Activated CD4-positive, alpha-beta T cell treated with anti-CD3 and anti-CD28 coated beads for 36 hours (primary cell): ENCODE results near the gene ZNF709. TPM values are rescaled to one million over a fixed set of nuclear protein-coding genes. Genes with fewer than 3 reads are reported as not detected.
A peak's percentile ranks its signal among the peaks of the same experiment; 100 is the strongest.

Experiments
- ATAC-seq: fragments of 200-7000 bp; cut with Tn5 transposase; one replicate; pipeline ENCODE4 v1.10.0; 2021; ENCODE audit warnings: mild to moderate bottlenecking, moderate library complexity
- CTCF ChIA-PET: fragments of 350-600 bp; sonication (Branson Sonifier 250); formaldehyde crosslinking; loops from one replicate; lab custom pipeline; 2021; ENCODE audit warnings: antibody characterized with exemption; lab: Charles Lee
- POLR2A ChIA-PET: fragments of 350-600 bp; sonication (Branson Sonifier 250); formaldehyde crosslinking; loops from one replicate; lab custom pipeline; 2021; ENCODE audit warnings: antibody characterized with exemption, inconsistent platforms; lab: Charles Lee
- DNase-seq: peaks from one replicate; pipeline ENCODE4 v3.0.0-alpha.2; 2020
- H3K27ac Mint-ChIP-seq: one replicate; pipeline ENCODE4 v1.8.0; 2021; ENCODE audit warnings: mixed read lengths
- H3K27me3 Mint-ChIP-seq: one replicate; pipeline ENCODE4 v1.8.0; 2021; ENCODE audit warnings: mixed read lengths
- H3K36me3 Mint-ChIP-seq: one replicate; pipeline ENCODE4 v1.8.0; 2021; ENCODE audit warnings: low read depth, mixed read lengths
- H3K4me1 Mint-ChIP-seq: one replicate; pipeline ENCODE4 v1.8.0; 2021; ENCODE audit warnings: mixed read lengths
- H3K4me3 Mint-ChIP-seq: one replicate; pipeline ENCODE4 v1.8.0; 2021; ENCODE audit warnings: mild to moderate bottlenecking, moderate library complexity, mixed read lengths
- H3K9me3 Mint-ChIP-seq: one replicate; pipeline ENCODE4 v1.8.0; 2021; ENCODE audit warnings: low read depth, mixed read lengths
- intact Hi-C, 2 experiments: fragments of 100-400 bp; cut with DNase I in 1 of 2; cut with micrococcal nuclease in 1 of 2; formaldehyde crosslinking; loops; one replicate each; pipeline versions ENCODE4 v1.14.2 to v1.15.1; 2022 to 2024; cut with DNase I, micrococcal nuclease
- total RNA-seq, 2 experiments: library from RNA; stranded (reverse); gene quantifications; one replicate each; pipeline ENCODE4 v1.2.3, GENCODE V29; 2021

The ZNF709 gene
- total RNA-seq, result 1 to 10 TPM; 1.7 to 2.1 TPM

- ChIA-PET POLR2A (interaction anchor here (1.0 kb wide), 1 partner anchor 11 kb away, joined by 6 read pairs; no protein-coding TSS in a partner anchor), CTCF (interaction anchor here (0.6 to 2.1 kb wide), 4 partner anchors 11 to 326 kb away, joined by 3 to 5 read pairs (median 3); no protein-coding TSS in a partner anchor)
- Mint-ChIP-seq H3K36me3 (no peaks in the 10 kb centered on the region), H3K27ac (peak within 1 kb of the TSS; percentile 58), H3K4me3 (peak within 1 kb of the TSS; percentile 87), H3K9me3 (no peaks in the 10 kb centered on the region), H3K4me1 (peaks cover 27% of the 10 kb centered on the region), H3K27me3 (no peaks in the 10 kb centered on the region)
- peak; percentile 92 for DNase-seq
- ATAC-seq, result peak; percentile 98
- intact Hi-C loops, result loop anchor here (1.0 to 2.0 kb wide), 7 partner anchors 11 to 190 kb away; partner anchors contain the start of genes ZNF443 (in 2 of the 2), ZNF44 (in 1 of the 2), ZNF563 (in 1 of the 2) and ZNF564 (in 1 of the 2)
These were observed at the start of gene ZNF709 for GRCh38 chr19:12484371-12485051. TSS of gene ZNF709 (minus strand) at chr19:12484816. CDS start at chr19:12484657, 159 bp downstream.

GRCh38 chr19:12527034-12527836 is 42.6 kb upstream of the ZNF709 start:
- Mint-ChIP-seq H3K27me3 (no peaks in the 10 kb centered on the region), H3K9me3 (peaks cover 63% of the 10 kb centered on the region), H3K36me3 (peaks cover 87% of the 10 kb centered on the region), H3K4me3 (no peak overlapping the region), H3K27ac (no peak overlapping the region), H3K4me1 (no peaks in the 10 kb centered on the region)
- no peak for ATAC-seq
- ChIA-PET POLR2A (interaction anchor here (0.9 kb wide), 1 partner anchor 86 kb away, joined by 3 read pairs; the partner anchor contains the start of gene ZNF443), CTCF (no interaction called here)
- intact Hi-C loops, result loop anchor here (5.0 to 10.0 kb wide), 5 partner anchors 62 to 582 kb away; no protein-coding TSS in a partner anchor
- no peak for DNase-seq

GRCh38 chr19:12526542-12526941 is 41.9 kb upstream of the ZNF709 start:
- no peak overlapping the region for H3K4me3 Mint-ChIP-seq
- no peaks in the 10 kb centered on the region for H3K27me3 Mint-ChIP-seq
- POLR2A ChIA-PET, result no interaction called here
- H3K9me3 Mint-ChIP-seq, result peaks cover 65% of the 10 kb centered on the region
- no peak for DNase-seq
- no peak for ATAC-seq
- H3K36me3 Mint-ChIP-seq, result peaks cover 89% of the 10 kb centered on the region
- intact Hi-C loops, result loop anchor here (5.0 to 10.0 kb wide), 5 partner anchors 62 to 582 kb away; no protein-coding TSS in a partner anchor
- CTCF ChIA-PET, result no interaction called here
- H3K27ac Mint-ChIP-seq, result no peak overlapping the region
- no peaks in the 10 kb centered on the region for H3K4me1 Mint-ChIP-seq

GRCh38 chr19:12521996-12522395 is 37.4 kb upstream of the ZNF709 start:
- no peak overlapping the region for H3K27ac Mint-ChIP-seq
- POLR2A ChIA-PET, result no interaction called here
- intact Hi-C loops, result loop anchor here (10.0 kb wide), 2 partner anchors 57 to 577 kb away; no protein-coding TSS in a partner anchor
- H3K36me3 Mint-ChIP-seq, result peaks cover 69% of the 10 kb centered on the region
- H3K4me3 Mint-ChIP-seq, result no peak overlapping the region
- CTCF ChIA-PET, result no interaction called here
- ATAC-seq (no peak), DNase-seq (peak; percentile 51)
- no peaks in the 10 kb centered on the region for H3K27me3 Mint-ChIP-seq
- H3K4me1 Mint-ChIP-seq, result no peaks in the 10 kb centered on the region
- H3K9me3 Mint-ChIP-seq, result peaks cover 59% of the 10 kb centered on the region

GRCh38 chr19:12513531-12514061 is 29.0 kb upstream of the ZNF709 start:
- H3K36me3 Mint-ChIP-seq, result peaks cover 14% of the 10 kb centered on the region
- H3K27ac Mint-ChIP-seq, result no peak overlapping the region
- peaks cover 11% of the 10 kb centered on the region for H3K9me3 Mint-ChIP-seq
- peaks cover 8% of the 10 kb centered on the region for H3K27me3 Mint-ChIP-seq
- intact Hi-C loops, result no loop called here
- CTCF ChIA-PET, result interaction anchor here (0.6 to 1.1 kb wide), 2 partner anchors 119 to 423 kb away, joined by 3 to 4 read pairs; no protein-coding TSS in a partner anchor
- no peak for DNase-seq
- no peak for ATAC-seq
- H3K4me1 Mint-ChIP-seq, result peaks cover 2% of the 10 kb centered on the region
- H3K4me3 Mint-ChIP-seq, result no peak overlapping the region
- POLR2A ChIA-PET, result no interaction called here

GRCh38 chr19:12497032-12497431 is 12.4 kb upstream of the ZNF709 start:
- intact Hi-C loops, result no loop called here
- Mint-ChIP-seq H3K4me3 (no peak overlapping the region), H3K4me1 (peaks cover 7% of the 10 kb centered on the region), H3K27me3 (no peaks in the 10 kb centered on the region), H3K27ac (no peak overlapping the region), H3K9me3 (peaks cover 4% of the 10 kb centered on the region), H3K36me3 (no peaks in the 10 kb centered on the region)
- DNase-seq (no peak), ATAC-seq (no peak)
- CTCF ChIA-PET, result interaction anchor here (1.2 kb wide), 1 partner anchor 13 kb away, joined by 3 read pairs; the partner anchor contains the start of gene ZNF709
- POLR2A ChIA-PET, result interaction anchor here (0.6 kb wide), 1 partner anchor 14 kb away, joined by 3 read pairs; no protein-coding TSS in a partner anchor

GRCh38 chr19:12496480-12496879 is 11.9 kb upstream of the ZNF709 start:
- no peak overlapping the region for H3K27ac Mint-ChIP-seq
- H3K4me1 Mint-ChIP-seq, result peaks cover 7% of the 10 kb centered on the region
- no peak overlapping the region for H3K4me3 Mint-ChIP-seq
- intact Hi-C loops, result no loop called here
- no peaks in the 10 kb centered on the region for H3K36me3 Mint-ChIP-seq
- H3K9me3 Mint-ChIP-seq, result peaks cover 4% of the 10 kb centered on the region
- no peak for DNase-seq
- H3K27me3 Mint-ChIP-seq, result no peaks in the 10 kb centered on the region
- CTCF ChIA-PET, result interaction anchor here (0.6 to 1.2 kb wide), 2 partner anchors 12 to 75 kb away, joined by 3 to 5 read pairs; partner anchors contain the start of gene ZNF709
- POLR2A ChIA-PET, result interaction anchor here (0.6 to 1.7 kb wide), 3 partner anchors 12 to 34 kb away, joined by 3 to 6 read pairs (median 5); partner anchors contain the start of gene ZNF709
- no peak for ATAC-seq

GRCh38 chr19:12495002-12495802 is 10.6 kb upstream of the ZNF709 start:
- H3K4me1 Mint-ChIP-seq, result peaks cover 7% of the 10 kb centered on the region
- DNase-seq, result peak; percentile 97
- intact Hi-C loops, result loop anchor here in 1 of 2 experiments (1.0 kb wide), 7 partner anchors 11 to 162 kb away; partner anchors contain the start of genes ZNF442, ZNF443, ZNF490 and ZNF563
- ChIA-PET CTCF (interaction anchor here (0.6 to 1.3 kb wide), 7 partner anchors 12 to 353 kb away, joined by 3 to 5 read pairs (median 3); no protein-coding TSS in a partner anchor), POLR2A (interaction anchor here (0.5 to 1.7 kb wide), 6 partner anchors 11 to 460 kb away, joined by 3 to 8 read pairs (median 4); partner anchors contain the start of genes ZNF136 and ZNF709)
- H3K27me3 Mint-ChIP-seq, result no peaks in the 10 kb centered on the region
- peak; percentile 100 for ATAC-seq
- H3K36me3 Mint-ChIP-seq, result no peaks in the 10 kb centered on the region
- peak overlapping the region; percentile 75 for H3K4me3 Mint-ChIP-seq
- H3K27ac Mint-ChIP-seq, result peak overlapping the region; percentile 71
- peaks cover 4% of the 10 kb centered on the region for H3K9me3 Mint-ChIP-seq

GRCh38 chr19:12494260-12494860 is 9.7 kb upstream of the ZNF709 start:
- DNase-seq, result no peak
- H3K36me3 Mint-ChIP-seq, result no peaks in the 10 kb centered on the region
- peaks cover 7% of the 10 kb centered on the region for H3K4me1 Mint-ChIP-seq
- peaks cover 4% of the 10 kb centered on the region for H3K9me3 Mint-ChIP-seq
- peak overlapping the region; percentile 75 for H3K4me3 Mint-ChIP-seq
- H3K27me3 Mint-ChIP-seq, result no peaks in the 10 kb centered on the region
- no peak overlapping the region for H3K27ac Mint-ChIP-seq
- no peak for ATAC-seq
- POLR2A ChIA-PET, result interaction anchor here (0.5 to 0.9 kb wide), 3 partner anchors 12 to 460 kb away, joined by 4 to 8 read pairs (median 4); partner anchors contain the start of gene ZNF136
- intact Hi-C loops, result no loop called here
- CTCF ChIA-PET, result interaction anchor here (1.0 to 1.3 kb wide), 3 partner anchors 11 to 354 kb away, joined by 3 to 5 read pairs (median 5); no protein-coding TSS in a partner anchor
